K562 (cell line): ENCODE data around the gene JPH4. TPM values are rescaled to one million over a fixed set of nuclear protein-coding genes. Genes with fewer than 3 reads are reported as not detected.

Source experiments
- ATF3 ChIP-seq, 2 experiments: fragments of 450-650 bp in 1 of 2; sonication (generic) in 1 of 2; formaldehyde crosslinking in 1 of 2; IDR thresholded peaks in 1 of 2; conservative IDR thresholded peaks in 1 of 2; 2 replicates each; pipeline versions ENCODE4 v1.6.1 to v1.8.1; 2016 to 2023; ENCODE audit warnings: mild to moderate bottlenecking in 2 of 2, moderate library complexity in 2 of 2, inconsistent platforms in 1 of 2, missing genetic modification reagents in 1 of 2
- ESRRB ChIP-seq: fragments of 250-450 bp; sonication (Bioruptor Pico); IDR thresholded peaks from 2 replicates; pipeline ENCODE4 v1.5.0; 2020; ENCODE audit warnings: mild to moderate bottlenecking, moderate library complexity, borderline replicate concordance
- NR2C2 ChIP-seq, 2 experiments: fragments of 200-800 bp in 1 of 2; sonication (Bioruptor generic) in 1 of 2; sonication (generic) in 1 of 2; formaldehyde crosslinking in 1 of 2; IDR thresholded peaks; 2 replicates each; pipeline versions ENCODE4 v1.6.1 to v1.8.0; 2016 to 2022; ENCODE audit warnings: mild to moderate bottlenecking in 1 of 2, missing compliant biosample characterization in 1 of 2, missing genetic modification characterization in 1 of 2, missing genetic modification reagents in 1 of 2
- RAD51 ChIP-seq: fragments of 450-650 bp; IDR thresholded peaks from 2 replicates; pipeline ENCODE4 v1.7.1; 2016; ENCODE audit warnings: low read depth, mild to moderate bottlenecking, borderline replicate concordance
- TSHZ1 ChIP-seq: fragments of 250-450 bp; sonication (Bioruptor Pico); IDR thresholded peaks from 2 replicates; pipeline ENCODE4 v1.4.0; 2020; ENCODE audit warnings: mild to moderate bottlenecking, moderate library complexity
- ZNF165 ChIP-seq: fragments of 250-450 bp; sonication (Bioruptor Pico); IDR thresholded peaks from 2 replicates; pipeline ENCODE4 v1.4.0; 2020; ENCODE audit warnings: borderline replicate concordance
- ZNF212 ChIP-seq: fragments of 450-650 bp; formaldehyde crosslinking; IDR thresholded peaks from 2 replicates; pipeline ENCODE4 v1.4.0; 2020; ENCODE audit warnings: mild to moderate bottlenecking
- ZNF263 ChIP-seq: sonication (generic); formaldehyde crosslinking; IDR thresholded peaks from 2 replicates; pipeline ENCODE4 v1.8.0; 2022; ENCODE audit warnings: mild to moderate bottlenecking, missing genetic modification reagents, borderline replicate concordance
- ZNF274 ChIP-seq: IDR thresholded peaks from 2 replicates; pipeline ENCODE4 v1.6.1; 2011; ENCODE audit warnings: low read depth, mild to moderate bottlenecking, low read length, moderate library complexity, borderline replicate concordance
- polyA plus RNA-seq, 8 experiments: library from polyadenylated mRNA; depleted of rRNA in 4 of 8; stranded (reverse) in 5 of 8; unstranded in 3 of 8; fragments of >200 nt; fragmentation: Nextera tagmentation in 2 of 8; fragmentation: Illumina TruSeq in 1 of 8; extraction: Ambion mirVana in 2 of 8; extraction: Trizol in 1 of 8; gene quantifications; 2 replicates each; pipeline versions ENCODE4 v1.2.1 to v1.2.3, GENCODE V29; 2011 to 2014; ENCODE audit warnings: inconsistent platforms in 1 of 8, missing spikeins in 1 of 8
- total RNA-seq, 7 experiments: library from RNA; depleted of rRNA in 6 of 7; stranded (reverse); fragments of >200 nt in 6 of 7; fragmentation: Illumina TruSeq in 2 of 7; extraction: Trizol in 2 of 7; gene quantifications; 2 replicates each; pipeline versions ENCODE4 v1.2.1 to v1.2.3, GENCODE V29; 2011 to 2021; ENCODE audit warnings: low replicate concordance in 1 of 7
- TF ChIP-seq, protein P1 (sequence below): sonication (generic); formaldehyde crosslinking; IDR thresholded peaks from 2 replicates; pipeline ENCODE4 v1.8.0; 2022; ENCODE audit warnings: missing genetic modification reagents, mild to moderate bottlenecking, borderline replicate concordance
- TF ChIP-seq, protein P2 (sequence below): fragments of 250-450 bp; sonication (Bioruptor Pico); IDR thresholded peaks from 2 replicates; pipeline ENCODE4 v1.8.0; 2021; ENCODE audit warnings: moderate library complexity, mild to moderate bottlenecking, inconsistent platforms
- TF ChIP-seq, protein P3 (sequence below): fragments of 150-350 bp; IDR thresholded peaks from 2 replicates; pipeline ENCODE4 v1.6.1; 2014; ENCODE audit warnings: low read depth, mild to moderate bottlenecking, low read length, borderline replicate concordance

JPH4 gene
- total and polyA plus RNA-seq, 9 of the 15 experiments (the other 6 are each of a cell fraction or from before 2014, with no cell fraction given): 0.04 to 0.13 (median 0.06) TPM; not detected in 5

DNA sequence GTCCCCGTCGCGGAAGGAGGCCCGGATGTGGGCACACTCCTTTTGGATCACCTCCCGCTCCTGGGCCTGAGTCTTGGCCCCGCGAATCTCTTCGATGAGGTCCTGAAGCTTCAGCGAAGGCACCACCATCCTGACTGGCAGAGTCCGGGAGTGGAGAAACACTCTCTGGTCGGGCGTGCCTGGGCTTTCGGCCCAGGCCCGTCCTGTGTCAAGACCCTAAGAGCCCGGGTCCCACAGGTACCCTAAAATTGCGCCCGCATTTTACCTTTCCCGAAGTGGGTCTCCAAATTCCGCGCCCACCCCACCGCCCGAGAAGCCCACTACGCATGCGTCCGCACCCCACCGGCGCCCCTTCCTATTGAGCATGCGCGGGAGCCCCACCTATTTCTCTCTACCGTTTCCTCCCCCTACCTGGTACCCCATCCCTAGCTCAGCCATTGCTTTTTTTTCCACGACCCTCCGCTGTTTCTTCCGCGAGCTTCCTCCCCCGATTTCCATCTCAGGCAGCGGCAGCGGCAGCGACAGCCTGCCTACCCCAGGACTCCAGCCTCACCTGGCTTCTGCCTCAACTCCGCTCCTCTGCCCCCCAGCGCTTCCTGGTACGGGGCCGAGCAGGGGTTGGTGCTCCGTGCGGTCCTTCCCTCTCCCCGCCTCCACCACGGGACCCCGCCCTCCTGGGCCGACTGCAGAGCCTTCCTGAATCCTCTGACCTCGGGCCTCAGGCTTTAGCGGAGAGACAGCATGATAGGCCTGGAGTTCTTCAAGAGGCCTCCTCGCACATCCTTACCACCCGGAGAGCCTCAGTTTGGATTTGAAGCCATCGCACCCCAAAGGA, 11.2 kb downstream of the JPH4 start, which contains the start of gene AP1G2 (continued):
- TF ChIP-seq, protein P1, sequence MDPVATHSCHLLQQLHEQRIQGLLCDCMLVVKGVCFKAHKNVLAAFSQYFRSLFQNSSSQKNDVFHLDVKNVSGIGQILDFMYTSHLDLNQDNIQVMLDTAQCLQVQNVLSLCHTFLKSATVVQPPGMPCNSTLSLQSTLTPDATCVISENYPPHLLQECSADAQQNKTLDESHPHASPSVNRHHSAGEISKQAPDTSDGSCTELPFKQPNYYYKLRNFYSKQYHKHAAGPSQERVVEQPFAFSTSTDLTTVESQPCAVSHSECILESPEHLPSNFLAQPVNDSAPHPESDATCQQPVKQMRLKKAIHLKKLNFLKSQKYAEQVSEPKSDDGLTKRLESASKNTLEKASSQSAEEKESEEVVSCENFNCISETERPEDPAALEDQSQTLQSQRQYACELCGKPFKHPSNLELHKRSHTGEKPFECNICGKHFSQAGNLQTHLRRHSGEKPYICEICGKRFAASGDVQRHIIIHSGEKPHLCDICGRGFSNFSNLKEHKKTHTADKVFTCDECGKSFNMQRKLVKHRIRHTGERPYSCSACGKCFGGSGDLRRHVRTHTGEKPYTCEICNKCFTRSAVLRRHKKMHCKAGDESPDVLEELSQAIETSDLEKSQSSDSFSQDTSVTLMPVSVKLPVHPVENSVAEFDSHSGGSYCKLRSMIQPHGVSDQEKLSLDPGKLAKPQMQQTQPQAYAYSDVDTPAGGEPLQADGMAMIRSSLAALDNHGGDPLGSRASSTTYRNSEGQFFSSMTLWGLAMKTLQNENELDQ: no peak
- TF ChIP-seq ESRRB (CRISPR knock-in tag) (no peak), ZNF165 (CRISPR knock-in tag) (no peak), TSHZ1 (no peak), ZNF263 (CRISPR knock-in tag) (peak; percentile 64; the same call in 1 of the 2 replicates), RAD51 (no peak), ZNF274 (no peak), NR2C2 (CRISPR knock-in tag; IDR thresholded peaks at IDR 0.05) (no peak), NR2C2 (tag; IDR thresholded peaks at IDR 0.05) (peak; percentile 76; the same call in 1 of the 2 replicates), ATF3 (IDR thresholded peaks at IDR 0.05) (no peak), ATF3 (CRISPR knock-in tag; conservative IDR thresholded peaks at IDR 0.05) (no peak), ZNF212 (CRISPR knock-in tag) (no peak)
- TF ChIP-seq, protein P2, sequence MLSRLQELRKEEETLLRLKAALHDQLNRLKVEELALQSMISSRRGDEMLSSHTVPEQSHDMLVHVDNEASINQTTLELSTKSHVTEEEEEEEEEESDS (CRISPR knock-in tag): no peak
- TF ChIP-seq, protein P3, sequence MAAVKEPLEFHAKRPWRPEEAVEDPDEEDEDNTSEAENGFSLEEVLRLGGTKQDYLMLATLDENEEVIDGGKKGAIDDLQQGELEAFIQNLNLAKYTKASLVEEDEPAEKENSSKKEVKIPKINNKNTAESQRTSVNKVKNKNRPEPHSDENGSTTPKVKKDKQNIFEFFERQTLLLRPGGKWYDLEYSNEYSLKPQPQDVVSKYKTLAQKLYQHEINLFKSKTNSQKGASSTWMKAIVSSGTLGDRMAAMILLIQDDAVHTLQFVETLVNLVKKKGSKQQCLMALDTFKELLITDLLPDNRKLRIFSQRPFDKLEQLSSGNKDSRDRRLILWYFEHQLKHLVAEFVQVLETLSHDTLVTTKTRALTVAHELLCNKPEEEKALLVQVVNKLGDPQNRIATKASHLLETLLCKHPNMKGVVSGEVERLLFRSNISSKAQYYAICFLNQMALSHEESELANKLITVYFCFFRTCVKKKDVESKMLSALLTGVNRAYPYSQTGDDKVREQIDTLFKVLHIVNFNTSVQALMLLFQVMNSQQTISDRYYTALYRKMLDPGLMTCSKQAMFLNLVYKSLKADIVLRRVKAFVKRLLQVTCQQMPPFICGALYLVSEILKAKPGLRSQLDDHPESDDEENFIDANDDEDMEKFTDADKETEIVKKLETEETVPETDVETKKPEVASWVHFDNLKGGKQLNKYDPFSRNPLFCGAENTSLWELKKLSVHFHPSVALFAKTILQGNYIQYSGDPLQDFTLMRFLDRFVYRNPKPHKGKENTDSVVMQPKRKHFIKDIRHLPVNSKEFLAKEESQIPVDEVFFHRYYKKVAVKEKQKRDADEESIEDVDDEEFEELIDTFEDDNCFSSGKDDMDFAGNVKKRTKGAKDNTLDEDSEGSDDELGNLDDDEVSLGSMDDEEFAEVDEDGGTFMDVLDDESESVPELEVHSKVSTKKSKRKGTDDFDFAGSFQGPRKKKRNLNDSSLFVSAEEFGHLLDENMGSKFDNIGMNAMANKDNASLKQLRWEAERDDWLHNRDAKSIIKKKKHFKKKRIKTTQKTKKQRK: no peak
